GM10248 (cell line): ENCODE data around the gene NKAIN2.

Experiments
- CTCF ChIA-PET: fragments of 300-600 bp; sonication (Branson Sonifier 250); formaldehyde crosslinking; extraction: SDS; loops from one replicate; lab custom pipeline; 2021; ENCODE audit warnings: antibody characterized with exemption; lab: Yijun Ruan, JAX
- POLR2A ChIA-PET: fragments of 350-650 bp; sonication (Branson Sonifier 250); formaldehyde crosslinking; extraction: SDS; loops from one replicate; lab custom pipeline; 2020; ENCODE audit warnings: antibody characterized with exemption; lab: Yijun Ruan, JAX
- DNase-seq: peaks from one replicate; pipeline ENCODE4 v3.0.0; 2012; ENCODE audit errors: extremely low spot score
- CTCF ChIP-seq: IDR thresholded peaks from 2 replicates; pipeline ENCODE4 v1.5.1; 2012; ENCODE audit warnings: mild to moderate bottlenecking, low read depth; ENCODE audit errors: extremely low read depth, missing control alignments, control extremely low read depth

Gene NKAIN2

GRCh38 chr6:124303971-124304370 lies 500.3 kb downstream of the NKAIN2 start:
- ChIA-PET POLR2A (no interaction called here), CTCF (no interaction called here)
- DNase-seq = no peak
- no peak for TF ChIP-seq CTCF

GRCh38 chr6:124310139-124310538 lies 506.5 kb downstream of the NKAIN2 start:
- ChIA-PET CTCF (no interaction called here), POLR2A (no interaction called here)
- TF ChIP-seq CTCF = no peak
- no peak for DNase-seq

GRCh38 chr6:124319410-124319809 lies 515.7 kb downstream of the NKAIN2 start:
- POLR2A ChIA-PET = no interaction called here
- no peak for TF ChIP-seq CTCF
- CTCF ChIA-PET = interaction anchor here (1.7 kb wide), 1 partner anchor 25 kb away, joined by 3 read pairs; no protein-coding TSS in a partner anchor
- DNase-seq = no peak

- no peak for DNase-seq
- no peak for TF ChIP-seq CTCF
- ChIA-PET CTCF (no interaction called here), POLR2A (no interaction called here)
Measured at GRCh38 chr6:124324237-124324636, 520.6 kb downstream of the NKAIN2 start.

- ChIA-PET POLR2A (no interaction called here), CTCF (interaction anchor here (0.7 kb wide), 1 partner anchor 19 kb away, joined by 3 read pairs; no protein-coding TSS in a partner anchor)
- no peak for TF ChIP-seq CTCF
- DNase-seq = no peak
Measured at GRCh38 chr6:124330197-124330596, 526.5 kb downstream of the NKAIN2 start.

GRCh38 chr6:124334359-124334758 lies 530.7 kb downstream of the NKAIN2 start:
- ChIA-PET POLR2A (no interaction called here), CTCF (no interaction called here)
- TF ChIP-seq CTCF = no peak
- no peak for DNase-seq
